AG04450 (cell line): ENCODE measurements around the gene ROM1. TPM values are rescaled to one million over a fixed set of nuclear protein-coding genes. Genes with fewer than 3 reads are reported as not detected.

Experiments used
- CTCF ChIA-PET: fragments of 300-600, 350-600 bp; formaldehyde crosslinking; extraction: SDS; loops from one replicate; lab custom pipeline; 2022; ENCODE audit warnings: antibody characterized with exemption, inconsistent platforms; lab: Charles Lee
- POLR2A ChIA-PET: fragments of 350-600 bp; formaldehyde crosslinking; extraction: SDS; loops from one replicate; lab custom pipeline; 2021; ENCODE audit warnings: antibody characterized with exemption, inconsistent platforms; lab: Yijun Ruan, JAX
- DNase-seq: peaks from one replicate; pipeline ENCODE4 v3.0.0-alpha.2; 2011; ENCODE audit warnings: low read depth, low spot score
- H3K27ac ChIP-seq: one replicate; pipeline ENCODE4 v1.5.1; 2012; ENCODE audit warnings: low read depth, low read length, control low read depth
- H3K27me3 ChIP-seq: one replicate; pipeline ENCODE4 v1.6.0; 2012; ENCODE audit warnings: low read length; ENCODE audit not compliant: control insufficient read depth, insufficient read depth
- H3K4me3 ChIP-seq: 2 replicates; pipeline ENCODE4 v1.5.1; 2011; ENCODE audit warnings: mild to moderate bottlenecking, low read depth, low read length, control low read depth
- H3K9me3 ChIP-seq: 2 replicates; pipeline ENCODE4 v1.5.1; 2012; ENCODE audit warnings: low read length; ENCODE audit not compliant: control insufficient read depth, insufficient read depth
- polyA plus RNA-seq: library from polyadenylated mRNA; depleted of rRNA; stranded (reverse); fragments of >200 nt; gene quantifications from 2 replicates; pipeline ENCODE4 v1.2.3, GENCODE V29; 2011
- TF ChIP-seq, protein P1 (sequence below): IDR thresholded peaks from 2 replicates; pipeline ENCODE4 v1.5.1; 2011; ENCODE audit warnings: low read depth, low read length, control low read depth, inconsistent platforms

Gene ROM1
- polyA plus RNA-seq, 1 experiment = 1.4 TPM

DNA sequence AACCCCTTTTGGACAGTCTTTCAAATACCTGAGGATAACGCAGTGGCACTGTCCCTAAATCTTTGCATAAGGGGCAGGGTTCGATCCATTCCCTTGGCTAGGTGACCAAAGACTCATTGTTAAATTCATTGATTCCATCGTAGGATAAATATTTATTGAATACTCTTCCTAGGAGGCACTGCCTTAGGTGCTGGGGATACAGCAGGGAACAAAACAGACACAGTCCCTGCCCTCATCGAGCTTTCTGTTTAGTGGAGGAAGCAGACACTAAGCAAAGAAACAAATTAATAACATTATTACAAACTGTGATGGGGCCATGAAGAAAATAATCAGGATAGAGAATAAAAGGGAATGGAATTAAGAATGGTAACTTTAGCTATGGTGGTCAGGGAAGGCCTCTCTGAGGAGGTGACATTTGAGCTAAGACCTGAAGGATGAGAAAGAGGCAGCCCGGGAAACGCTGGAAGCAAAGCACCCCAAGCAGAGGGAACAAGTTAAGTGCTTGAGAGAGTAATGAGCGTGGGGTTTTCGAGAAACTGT, 8.0 kb downstream of the ROM1 start:
- ChIA-PET POLR2A (interaction anchor here (0.5 to 2.9 kb wide), 16 partner anchors 8 to 220 kb away, joined by 3 to 23 read pairs (median 6); partner anchors contain the start of genes C11orf98, CSKMT, EEF1G and EML3), CTCF (interaction anchor here (1.1 to 1.8 kb wide), 5 partner anchors 9 to 226 kb away, joined by 5 to 8 read pairs (median 6); no protein-coding TSS in a partner anchor)
- H3K9me3 ChIP-seq = no peaks in the 10 kb centered on the region
- no peaks in the 10 kb centered on the region for H3K27me3 ChIP-seq
- no peak for DNase-seq
- H3K27ac ChIP-seq = peak overlapping the region; percentile 78
- TF ChIP-seq, protein P1, sequence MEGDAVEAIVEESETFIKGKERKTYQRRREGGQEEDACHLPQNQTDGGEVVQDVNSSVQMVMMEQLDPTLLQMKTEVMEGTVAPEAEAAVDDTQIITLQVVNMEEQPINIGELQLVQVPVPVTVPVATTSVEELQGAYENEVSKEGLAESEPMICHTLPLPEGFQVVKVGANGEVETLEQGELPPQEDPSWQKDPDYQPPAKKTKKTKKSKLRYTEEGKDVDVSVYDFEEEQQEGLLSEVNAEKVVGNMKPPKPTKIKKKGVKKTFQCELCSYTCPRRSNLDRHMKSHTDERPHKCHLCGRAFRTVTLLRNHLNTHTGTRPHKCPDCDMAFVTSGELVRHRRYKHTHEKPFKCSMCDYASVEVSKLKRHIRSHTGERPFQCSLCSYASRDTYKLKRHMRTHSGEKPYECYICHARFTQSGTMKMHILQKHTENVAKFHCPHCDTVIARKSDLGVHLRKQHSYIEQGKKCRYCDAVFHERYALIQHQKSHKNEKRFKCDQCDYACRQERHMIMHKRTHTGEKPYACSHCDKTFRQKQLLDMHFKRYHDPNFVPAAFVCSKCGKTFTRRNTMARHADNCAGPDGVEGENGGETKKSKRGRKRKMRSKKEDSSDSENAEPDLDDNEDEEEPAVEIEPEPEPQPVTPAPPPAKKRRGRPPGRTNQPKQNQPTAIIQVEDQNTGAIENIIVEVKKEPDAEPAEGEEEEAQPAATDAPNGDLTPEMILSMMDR = no peak
- peak overlapping the region; percentile 86 for H3K4me3 ChIP-seq

DNA sequence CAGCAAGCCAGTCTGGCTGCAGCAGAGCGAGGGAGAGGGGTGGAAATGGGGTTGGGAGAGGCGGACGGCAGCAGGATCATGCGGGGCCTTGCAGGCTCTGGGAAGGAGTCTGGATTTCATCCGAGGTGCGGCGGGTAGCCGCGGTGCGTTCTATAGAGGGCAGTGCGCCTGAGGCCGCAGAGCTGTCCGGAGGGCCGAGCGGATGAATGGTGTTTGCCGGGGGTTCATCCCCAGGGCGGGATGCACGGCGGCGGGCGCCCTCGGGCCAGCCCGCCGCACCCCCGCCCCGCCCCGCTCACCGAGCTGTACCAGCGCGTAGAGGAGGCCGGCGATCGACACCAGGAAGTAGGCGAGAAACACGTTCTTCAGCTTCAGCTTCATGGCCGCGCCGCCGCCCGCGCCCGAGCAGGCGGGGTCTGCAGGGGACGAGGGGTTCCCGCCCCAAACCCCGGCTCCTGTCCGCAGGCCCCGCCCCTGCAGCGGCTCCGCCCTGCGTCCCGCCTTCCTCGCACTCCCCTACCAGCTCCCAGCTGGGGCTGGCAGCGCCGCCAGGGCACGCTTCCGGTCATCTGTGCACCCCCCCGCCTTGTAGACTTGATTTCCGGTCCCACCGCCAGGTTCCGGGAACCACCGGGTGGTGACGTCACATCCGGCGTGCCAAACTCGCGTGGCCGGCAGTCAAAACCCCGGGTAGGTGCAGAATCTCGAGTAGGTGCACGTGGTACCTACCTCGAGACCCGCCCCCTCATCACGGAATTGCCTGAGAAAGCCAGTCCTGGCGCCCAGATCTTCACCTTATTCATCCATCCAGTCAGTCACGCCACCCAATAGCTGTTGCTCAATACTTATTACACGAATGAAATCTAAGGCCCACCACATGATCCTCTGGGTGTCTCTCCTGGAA, 8.8 kb downstream of the ROM1 start, which contains the start of gene B3GAT3:
TSS of gene B3GAT3 (minus strand) at position 420 of the 904 bp plus-strand sequence. CDS start at position 381, 39 bp downstream.
- peak within 1 kb of the TSS; percentile 97 for H3K27ac ChIP-seq
- POLR2A ChIA-PET = interaction anchor here (0.6 to 2.9 kb wide), 22 partner anchors 9 to 227 kb away, joined by 3 to 23 read pairs (median 5); partner anchors contain the start of genes AHNAK, C11orf98, CSKMT and EEF1G
- CTCF ChIA-PET = interaction anchor here (0.6 to 1.8 kb wide), 7 partner anchors 10 to 227 kb away, joined by 3 to 8 read pairs (median 6); no protein-coding TSS in a partner anchor
- no peaks in the 10 kb centered on the region for H3K27me3 ChIP-seq
- DNase-seq = peak; percentile 96
- H3K9me3 ChIP-seq = no peaks in the 10 kb centered on the region
- TF ChIP-seq, protein P1 = peak; percentile 13; the same call in 1 of the 2 replicates
- H3K4me3 ChIP-seq = peak within 1 kb of the TSS; percentile 86

DNA sequence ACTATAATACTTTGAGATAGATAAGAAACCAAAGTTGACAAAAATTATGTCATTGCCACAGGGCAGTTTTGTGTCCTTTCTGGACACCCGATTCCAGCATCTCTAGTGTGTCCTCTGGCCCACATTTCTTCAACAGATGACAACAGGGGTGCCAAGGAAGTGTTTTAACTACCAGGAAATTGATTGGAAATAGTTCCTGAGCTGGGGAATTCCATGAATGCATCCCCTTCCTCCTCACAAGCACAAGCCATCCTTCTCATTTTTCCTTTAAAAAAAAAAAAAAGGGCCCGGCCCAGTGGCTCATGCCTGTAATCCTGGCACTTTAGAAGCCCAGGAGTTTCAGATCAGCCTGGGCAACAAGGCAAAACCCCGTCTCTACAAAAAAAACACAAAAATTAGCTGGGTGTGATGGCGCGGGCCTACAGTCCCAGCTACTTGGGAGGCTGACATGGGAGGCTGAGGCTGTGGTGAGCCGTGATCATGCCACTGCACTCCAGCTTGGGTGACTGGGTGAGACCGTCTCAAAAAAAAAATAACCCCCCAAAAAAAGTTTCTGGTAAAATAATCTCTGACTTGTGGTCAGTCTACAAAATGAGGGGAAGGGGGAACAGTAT, 9.5 kb downstream of the ROM1 start:
- Histone ChIP-seq H3K4me3 (peak overlapping the region; percentile 41), H3K27ac (peak overlapping the region; percentile 97), H3K9me3 (no peaks in the 10 kb centered on the region), H3K27me3 (no peaks in the 10 kb centered on the region)
- TF ChIP-seq, protein P1 = no peak
- no peak for DNase-seq
- ChIA-PET POLR2A (interaction anchor here (0.8 to 2.9 kb wide), 12 partner anchors 9 to 228 kb away, joined by 3 to 23 read pairs (median 6); partner anchors contain the start of genes C11orf98, CSKMT, GANAB and MTA2), CTCF (interaction anchor here (0.6 to 1.8 kb wide), 3 partner anchors 11 to 228 kb away, joined by 3 to 8 read pairs (median 7); no protein-coding TSS in a partner anchor)

DNA sequence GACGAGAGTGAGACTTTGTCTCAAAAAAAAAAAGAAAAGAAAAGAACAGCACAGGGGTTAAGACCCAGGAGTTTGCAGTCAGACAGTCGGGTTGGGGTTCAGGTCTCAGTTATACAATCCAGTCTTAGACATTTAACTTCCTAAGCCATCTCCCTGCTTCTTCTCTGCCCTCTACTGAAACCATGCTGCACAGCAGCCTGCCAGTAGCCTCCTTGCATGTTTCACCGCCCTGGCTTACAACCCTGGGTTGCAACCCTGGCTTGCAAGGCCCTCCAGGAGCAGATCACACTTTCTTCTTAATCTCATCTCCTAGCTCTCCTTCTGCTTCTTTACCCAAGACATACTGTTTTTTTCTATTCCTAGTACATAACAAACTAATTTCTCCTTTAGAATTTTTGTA, 14.7 kb downstream of the ROM1 start:
- TF ChIP-seq, protein P1 = no peak
- DNase-seq = no peak
- CTCF ChIA-PET = no interaction called here
- H3K27ac ChIP-seq = no peak overlapping the region
- H3K4me3 ChIP-seq = no peak overlapping the region
- POLR2A ChIA-PET = no interaction called here
- no peaks in the 10 kb centered on the region for H3K9me3 ChIP-seq
- H3K27me3 ChIP-seq = no peaks in the 10 kb centered on the region
